ENCODE results near the gene KIAA0586. TPM values are rescaled to one million over a fixed set of nuclear protein-coding genes. Genes with fewer than 3 reads are reported as not detected.

The KIAA0586 gene
- 17.7 and 19.7 TPM in 2 replicates for total RNA-seq

DNA sequence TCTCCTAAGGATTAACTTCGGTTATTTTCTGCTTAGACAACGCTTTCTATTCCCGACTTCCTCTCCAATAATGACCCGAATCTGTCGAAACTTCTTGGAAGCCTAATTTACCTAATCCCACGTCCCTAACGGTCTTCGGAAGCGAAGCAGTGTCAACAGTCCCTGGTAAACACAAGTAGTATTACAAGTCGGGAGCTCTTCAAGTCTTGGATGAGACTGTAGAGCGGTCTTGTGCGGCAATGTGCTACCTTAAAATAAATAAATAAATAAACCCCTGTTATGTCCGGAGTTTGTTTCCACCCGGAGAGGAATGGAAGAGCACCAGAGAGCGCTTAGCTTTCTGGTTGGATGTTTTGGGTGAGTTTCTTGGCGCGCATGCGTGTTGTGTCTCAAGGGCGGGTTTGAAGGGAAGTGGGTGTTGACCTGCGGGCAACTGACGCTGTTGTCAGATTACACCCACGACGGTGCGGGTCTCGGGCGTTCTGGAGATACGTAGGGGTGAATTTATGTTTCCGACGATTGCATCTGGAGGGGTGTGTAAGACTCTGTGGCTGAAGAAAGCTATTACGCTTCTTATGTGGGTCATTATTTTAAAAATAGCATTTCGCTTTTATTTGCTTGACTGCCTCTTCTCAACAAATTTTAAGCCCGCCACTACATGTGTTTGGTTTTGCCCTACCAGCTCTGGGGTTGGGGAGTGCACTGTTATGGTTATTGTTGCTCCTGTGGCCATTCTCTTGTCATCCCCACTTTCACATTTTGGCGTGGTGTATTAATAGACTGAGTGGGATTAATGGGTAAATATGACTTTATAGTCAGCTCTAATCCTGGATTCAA is at the start of gene KIAA0586, which contains the start of gene TIMM9:
Gene KIAA0586, plus strand, starts transcription at position 439 of the 837 bp plus-strand sequence. CDS start 546 bp downstream, outside the sequence.
Gene TIMM9, minus strand, starts transcription at position 251 of the 837 bp plus-strand sequence. CDS start 15,586 bp downstream, outside the sequence.
- Histone ChIP-seq H3K27ac (ENCODE audit: low read depth, low read length) (peak within 1 kb of the TSS; percentile 96), H3K4me1 (ENCODE audit: insufficient read depth, low read length) (peaks cover 21% of the 10 kb centered on the region), H2AFZ (ENCODE audit: low read length) (peak within 1 kb of the TSS; percentile 99), H3K79me2 (ENCODE audit: insufficient read depth, low read length) (peaks cover 54% of the 10 kb centered on the region), H3K4me2 (ENCODE audit: insufficient read depth, low read length) (peak within 1 kb of the TSS; percentile 91), H4K20me1 (ENCODE audit: insufficient read depth, low read length) (no peaks in the 10 kb centered on the region), H3K36me3 (ENCODE audit: insufficient read depth, low read length) (peaks cover 7% of the 10 kb centered on the region), H3K27me3 (ENCODE audit: insufficient read depth, low read length) (no peaks in the 10 kb centered on the region), H3K4me3 (ENCODE audit: insufficient read depth, low read length) (peak within 1 kb of the TSS; percentile 91), H3K9me3 (ENCODE audit: low read depth, low read length) (no peaks in the 10 kb centered on the region)
- DNase-seq (ENCODE audit: insufficient read length, low spot score, missing footprints), result peak; percentile 92
- TF ChIP-seq, protein P1, sequence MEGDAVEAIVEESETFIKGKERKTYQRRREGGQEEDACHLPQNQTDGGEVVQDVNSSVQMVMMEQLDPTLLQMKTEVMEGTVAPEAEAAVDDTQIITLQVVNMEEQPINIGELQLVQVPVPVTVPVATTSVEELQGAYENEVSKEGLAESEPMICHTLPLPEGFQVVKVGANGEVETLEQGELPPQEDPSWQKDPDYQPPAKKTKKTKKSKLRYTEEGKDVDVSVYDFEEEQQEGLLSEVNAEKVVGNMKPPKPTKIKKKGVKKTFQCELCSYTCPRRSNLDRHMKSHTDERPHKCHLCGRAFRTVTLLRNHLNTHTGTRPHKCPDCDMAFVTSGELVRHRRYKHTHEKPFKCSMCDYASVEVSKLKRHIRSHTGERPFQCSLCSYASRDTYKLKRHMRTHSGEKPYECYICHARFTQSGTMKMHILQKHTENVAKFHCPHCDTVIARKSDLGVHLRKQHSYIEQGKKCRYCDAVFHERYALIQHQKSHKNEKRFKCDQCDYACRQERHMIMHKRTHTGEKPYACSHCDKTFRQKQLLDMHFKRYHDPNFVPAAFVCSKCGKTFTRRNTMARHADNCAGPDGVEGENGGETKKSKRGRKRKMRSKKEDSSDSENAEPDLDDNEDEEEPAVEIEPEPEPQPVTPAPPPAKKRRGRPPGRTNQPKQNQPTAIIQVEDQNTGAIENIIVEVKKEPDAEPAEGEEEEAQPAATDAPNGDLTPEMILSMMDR (IDR thresholded peaks at IDR 0.05; ENCODE audit: extremely low read depth, low read depth, low read length), result no peak

DNA sequence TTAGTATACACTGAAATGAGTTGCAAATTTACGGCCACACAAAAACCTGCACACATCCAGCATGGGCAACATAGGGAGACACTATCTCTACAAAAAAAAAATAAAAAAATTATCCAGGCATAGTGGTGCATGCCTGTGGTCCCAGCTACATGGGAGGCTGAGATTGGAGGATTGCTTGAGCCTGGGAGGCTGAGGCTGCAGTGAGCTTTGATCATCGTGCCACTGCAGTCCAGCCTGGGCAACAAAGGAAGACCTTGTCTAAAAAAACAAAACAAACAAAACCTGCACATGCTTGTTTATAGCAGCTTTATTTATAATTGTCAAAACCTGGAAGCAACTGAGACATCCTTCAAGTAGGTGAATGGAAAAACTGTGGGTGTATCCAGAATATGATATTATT is 36.7 kb upstream of the KIAA0586 start:
- no peaks in the 10 kb centered on the region for H3K79me2 ChIP-seq (ENCODE audit: insufficient read depth, low read length)
- H3K9me3 ChIP-seq (ENCODE audit: low read depth, low read length), result no peaks in the 10 kb centered on the region
- H3K36me3 ChIP-seq (ENCODE audit: insufficient read depth, low read length), result no peaks in the 10 kb centered on the region
- H3K4me2 ChIP-seq (ENCODE audit: insufficient read depth, low read length), result no peak overlapping the region
- no peak overlapping the region for H3K27ac ChIP-seq (ENCODE audit: low read depth, low read length)
- H3K4me3 ChIP-seq (ENCODE audit: insufficient read depth, low read length), result no peak overlapping the region
- no peaks in the 10 kb centered on the region for H3K27me3 ChIP-seq (ENCODE audit: insufficient read depth, low read length)
- H2AFZ ChIP-seq (ENCODE audit: low read length), result no peak overlapping the region
- H3K4me1 ChIP-seq (ENCODE audit: insufficient read depth, low read length), result peaks cover 5% of the 10 kb centered on the region
- DNase-seq (ENCODE audit: insufficient read length, low spot score, missing footprints), result no peak
- TF ChIP-seq, protein P1 (IDR thresholded peaks at IDR 0.05; ENCODE audit: extremely low read depth, low read depth, low read length), result no peak
- no peaks in the 10 kb centered on the region for H4K20me1 ChIP-seq (ENCODE audit: insufficient read depth, low read length)

DNA sequence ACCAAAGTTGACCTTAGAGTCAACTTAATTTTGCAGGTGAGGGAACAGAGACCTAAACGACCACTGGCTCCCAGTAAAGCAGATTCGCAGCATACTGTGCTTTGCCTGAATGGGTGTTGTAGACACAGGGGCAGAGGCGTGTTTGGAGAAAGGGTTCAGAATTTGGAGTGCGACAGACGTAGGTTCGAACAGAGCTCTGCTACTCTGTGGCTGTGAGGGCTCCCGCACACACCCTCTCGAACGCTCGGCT is 32.0 kb upstream of the KIAA0586 start:
- no peak for DNase-seq (ENCODE audit: insufficient read length, low spot score, missing footprints)
- no peaks in the 10 kb centered on the region for H3K9me3 ChIP-seq (ENCODE audit: low read depth, low read length)
- no peaks in the 10 kb centered on the region for H3K27me3 ChIP-seq (ENCODE audit: insufficient read depth, low read length)
- no peaks in the 10 kb centered on the region for H3K36me3 ChIP-seq (ENCODE audit: insufficient read depth, low read length)
- peak overlapping the region; percentile 79 for H3K4me2 ChIP-seq (ENCODE audit: insufficient read depth, low read length)
- H2AFZ ChIP-seq (ENCODE audit: low read length), result peak overlapping the region; percentile 91
- TF ChIP-seq, protein P1 (IDR thresholded peaks at IDR 0.05; ENCODE audit: extremely low read depth, low read depth, low read length), result no peak
- H3K27ac ChIP-seq (ENCODE audit: low read depth, low read length), result no peak overlapping the region
- H4K20me1 ChIP-seq (ENCODE audit: insufficient read depth, low read length), result no peaks in the 10 kb centered on the region
- no peaks in the 10 kb centered on the region for H3K79me2 ChIP-seq (ENCODE audit: insufficient read depth, low read length)
- peaks cover 5% of the 10 kb centered on the region for H3K4me1 ChIP-seq (ENCODE audit: insufficient read depth, low read length)
- H3K4me3 ChIP-seq (ENCODE audit: insufficient read depth, low read length), result peak overlapping the region; percentile 73

Data from osteoblast (primary cell).